OCI-M2 (cell line): ENCODE results near the gene GALR2.
"Not testable (repeated sequence)": the region's sequence is repeated elsewhere in the genome, so short reads cannot be mapped to it uniquely, and the experiment has no call there.

Source experiments
- DNase-seq: peaks from one replicate; lab custom pipeline; 2025; ENCODE audit not compliant: unreplicated experiment; lab: John Stamatoyannopoulos, UW

GALR2 gene

GRCh38 chr17:76074390-76075363 lies at the start of gene GALR2:
GALR2 (plus strand) TSS chr17:76074781; CDS start chr17:76074884, 103 bp downstream.
- no peak for DNase-seq

- no peak for DNase-seq
Observed at GRCh38 chr17:76025294-76025693, 49.3 kb upstream of the GALR2 start.

DNA sequence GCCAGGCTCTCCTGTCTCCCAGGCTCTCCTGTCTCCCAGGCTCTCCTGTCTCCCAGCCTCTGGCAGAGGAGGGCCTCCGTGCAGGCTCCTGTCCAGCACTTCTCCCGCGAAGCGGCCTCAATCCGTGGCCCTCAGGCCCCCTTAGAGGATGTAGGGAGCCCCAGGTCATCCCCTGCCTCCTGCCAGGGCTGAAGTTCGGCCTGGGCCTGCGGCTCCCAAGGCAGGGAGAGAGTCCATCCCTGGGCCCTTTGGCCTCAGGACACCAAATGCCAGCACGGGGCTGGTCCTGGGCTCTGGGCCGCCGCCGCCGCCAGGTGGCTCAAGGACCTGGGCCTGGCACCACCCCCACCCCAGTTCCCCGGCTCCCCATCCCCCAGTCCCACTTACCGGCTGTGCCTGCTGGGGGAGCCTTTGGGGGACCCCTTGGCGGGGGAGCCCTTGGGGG lies 47.8 kb upstream of the GALR2 start:
- no peak for DNase-seq

DNA sequence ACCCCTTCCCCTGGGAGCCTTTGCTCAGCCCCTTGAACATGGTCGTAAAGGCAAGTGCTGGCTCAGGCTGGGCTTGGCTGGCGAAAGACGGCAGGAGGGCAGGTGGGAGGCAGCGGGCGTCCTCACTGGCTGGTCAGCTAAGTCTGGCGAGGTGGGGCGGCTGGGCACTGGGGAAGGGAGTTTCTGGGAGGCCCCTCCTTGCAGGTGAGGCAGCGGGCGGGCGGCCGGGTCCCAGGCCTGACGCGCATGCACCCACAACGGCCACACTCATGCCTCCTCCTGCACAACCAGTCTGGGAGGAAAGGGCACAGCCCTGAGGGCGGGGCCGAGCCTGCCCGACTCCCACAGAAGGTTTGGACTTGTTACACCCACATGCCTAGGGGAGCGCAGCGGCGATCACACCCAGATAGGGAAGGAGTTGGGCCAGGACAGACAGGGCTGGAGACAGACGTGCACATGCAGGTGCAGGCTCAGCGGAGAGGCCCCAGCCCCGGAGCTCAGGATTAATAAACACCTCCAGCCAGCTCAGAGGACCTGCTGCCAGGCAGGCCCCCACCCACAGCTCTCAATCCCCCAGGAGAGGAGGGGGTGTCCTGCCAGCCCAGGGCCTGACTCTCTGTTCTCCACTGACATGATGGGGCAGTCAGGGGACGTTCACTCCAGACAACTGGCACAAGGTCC lies 47.3 kb upstream of the GALR2 start, which contains the start of gene EVPL:
TSS of gene EVPL (minus strand) at position 148 of the 681 bp plus-strand sequence. CDS start at position 40, 108 bp downstream.
- no peak for DNase-seq

DNA sequence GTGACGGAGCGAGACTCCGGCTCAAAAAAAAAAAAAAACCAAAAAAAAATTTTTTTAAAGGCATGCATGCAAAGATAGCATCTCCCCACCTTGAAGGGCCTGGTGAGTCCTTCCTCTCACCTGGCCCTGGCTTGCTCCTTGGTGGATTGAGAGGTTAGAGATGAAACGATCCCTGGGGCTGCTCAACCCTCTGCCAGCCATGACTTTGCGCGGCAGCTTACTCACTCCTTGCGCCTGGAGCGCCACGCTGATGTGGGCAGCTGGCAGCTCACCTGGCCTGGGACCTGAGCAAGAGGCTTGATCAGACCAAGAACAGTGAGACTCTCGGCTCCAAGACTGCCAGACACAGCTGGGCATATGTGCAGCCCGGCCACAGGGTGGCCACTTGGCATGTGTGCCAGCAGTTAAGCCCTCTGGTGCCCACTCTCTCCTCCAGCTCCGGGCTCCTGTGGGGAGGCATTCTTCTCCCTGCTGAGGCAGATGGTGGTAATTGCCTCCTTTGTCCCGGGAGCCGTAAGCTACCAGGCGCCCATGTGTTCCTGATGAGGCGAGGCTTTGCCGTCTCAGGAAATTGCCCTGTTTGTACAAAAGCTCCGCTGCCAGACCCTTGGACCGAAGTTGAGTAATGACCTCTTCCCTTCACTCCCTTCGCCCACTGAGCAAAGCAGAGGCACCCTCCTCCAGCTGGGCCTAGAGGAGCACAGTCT lies 42.4 kb upstream of the GALR2 start:
- DNase-seq = no peak

DNA sequence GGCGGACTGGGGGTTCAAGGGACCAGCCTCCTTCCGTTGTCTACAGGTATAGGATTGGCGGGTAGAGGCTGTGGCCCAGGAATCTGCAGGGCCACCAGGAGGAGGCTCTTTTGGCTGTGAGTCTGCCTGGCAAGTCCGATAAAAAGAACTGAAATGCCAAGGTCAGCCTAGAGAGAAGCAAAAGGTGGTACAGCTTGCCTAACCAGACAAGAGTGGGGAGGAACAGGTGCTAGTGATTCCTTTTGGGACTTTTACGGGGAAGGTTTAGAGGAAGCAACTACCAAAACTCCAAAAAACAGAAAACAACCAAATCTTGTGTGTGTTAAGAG lies 41.8 kb upstream of the GALR2 start:
- DNase-seq = no peak

GRCh38 chr17:76033139-76033538 lies 41.4 kb upstream of the GALR2 start:
- DNase-seq = no peak

- no peak for DNase-seq
Observed at GRCh38 chr17:76034428-76035350, 39.9 kb upstream of the GALR2 start.

DNA sequence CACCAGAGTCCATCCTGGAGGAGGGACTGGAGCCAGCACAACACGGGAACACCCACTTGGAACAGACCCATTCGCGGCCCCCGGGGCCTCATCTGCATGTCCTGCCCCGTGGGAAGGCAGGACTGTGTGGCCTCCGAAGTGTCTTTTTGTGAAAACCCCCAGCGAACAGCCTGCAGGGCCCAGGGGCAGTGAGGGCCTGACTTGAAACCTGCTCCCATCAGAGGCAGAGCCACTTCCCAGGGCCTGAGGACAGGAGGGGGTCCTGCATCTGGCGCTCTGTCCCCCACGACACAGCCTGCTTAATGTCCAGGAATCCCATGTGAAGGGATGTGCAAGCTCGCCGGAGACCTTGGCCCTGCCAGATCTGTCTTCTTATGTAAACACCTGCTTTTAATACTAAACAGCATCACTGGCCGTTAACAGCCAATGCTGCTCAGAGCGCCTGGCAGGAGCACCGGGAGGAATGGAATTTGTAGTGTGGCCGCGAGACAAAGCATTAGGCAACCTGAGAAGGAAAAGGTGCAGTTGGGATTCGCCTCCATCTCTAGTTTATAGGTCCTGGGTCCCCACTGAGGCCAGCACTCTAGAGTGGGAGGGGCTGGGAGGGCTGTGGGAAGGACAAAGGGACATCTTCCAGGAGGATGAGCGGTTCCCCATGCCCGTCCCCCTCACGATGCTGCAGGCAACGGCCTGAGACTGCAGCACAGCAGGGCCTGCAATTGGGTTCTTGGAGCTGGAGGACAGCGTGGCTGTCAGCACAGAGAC lies 37.9 kb upstream of the GALR2 start:
- no peak for DNase-seq

DNA sequence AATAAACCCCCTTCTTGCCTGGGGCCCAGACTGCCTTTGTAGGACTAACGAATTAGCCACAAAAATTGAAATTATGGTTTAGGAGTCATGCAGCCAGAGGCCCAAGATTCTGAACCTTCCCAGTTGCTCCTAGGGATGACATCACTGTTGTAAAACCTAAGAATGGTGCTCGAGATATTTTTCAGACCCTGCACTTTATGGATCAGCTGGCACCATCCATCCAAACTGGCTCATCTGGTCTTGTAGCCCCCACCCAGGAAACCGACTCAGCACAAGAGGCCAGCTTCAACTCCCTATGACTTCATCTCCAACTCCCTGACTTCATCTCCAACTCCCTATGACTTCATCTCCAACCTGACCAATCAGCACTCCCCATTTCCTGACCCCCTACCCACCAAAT lies 36.5 kb upstream of the GALR2 start:
- no peak for DNase-seq

GRCh38 chr17:76039121-76039520 lies 35.5 kb upstream of the GALR2 start:
- DNase-seq = no peak

DNA sequence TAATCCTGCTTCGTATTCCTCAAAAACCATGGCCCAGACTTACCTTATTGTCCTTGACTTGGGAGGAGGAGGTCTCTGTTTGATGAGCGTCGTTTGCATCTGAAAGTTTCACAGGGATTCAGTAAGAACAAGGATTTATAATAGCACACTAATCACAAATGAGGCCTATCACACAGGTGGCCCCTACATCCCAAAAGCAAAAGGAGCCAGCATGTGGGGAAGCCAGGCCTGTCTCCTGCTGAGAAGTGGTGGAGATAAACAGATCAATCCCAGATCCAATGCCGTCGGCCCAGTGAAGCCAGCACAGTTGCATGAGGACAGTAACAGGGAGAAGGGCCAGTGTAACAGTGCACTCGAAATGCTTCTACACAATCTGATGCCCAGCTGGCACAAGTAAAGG lies 34.2 kb upstream of the GALR2 start:
- DNase-seq = no peak

DNA sequence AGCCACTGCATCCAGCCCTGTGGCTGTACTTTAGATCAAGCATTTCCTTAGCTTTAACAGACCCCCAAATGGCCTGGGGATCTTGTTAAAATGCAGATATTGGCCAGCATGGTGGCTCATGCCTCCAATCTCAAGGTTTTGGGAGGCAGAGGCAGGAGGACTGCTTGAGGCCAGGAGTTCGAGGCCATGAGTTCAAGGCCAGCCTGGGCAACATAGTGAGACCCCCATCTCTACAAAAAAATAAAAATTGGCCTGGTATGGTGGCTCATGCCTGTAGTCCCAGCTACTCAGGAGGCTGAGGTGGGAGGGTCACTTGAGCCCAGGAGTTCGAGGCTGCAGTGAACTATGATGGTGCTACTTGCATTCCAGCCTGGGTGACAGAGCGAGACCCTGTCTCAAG lies 31.7 kb upstream of the GALR2 start:
- DNase-seq = not testable (repeated sequence)

DNA sequence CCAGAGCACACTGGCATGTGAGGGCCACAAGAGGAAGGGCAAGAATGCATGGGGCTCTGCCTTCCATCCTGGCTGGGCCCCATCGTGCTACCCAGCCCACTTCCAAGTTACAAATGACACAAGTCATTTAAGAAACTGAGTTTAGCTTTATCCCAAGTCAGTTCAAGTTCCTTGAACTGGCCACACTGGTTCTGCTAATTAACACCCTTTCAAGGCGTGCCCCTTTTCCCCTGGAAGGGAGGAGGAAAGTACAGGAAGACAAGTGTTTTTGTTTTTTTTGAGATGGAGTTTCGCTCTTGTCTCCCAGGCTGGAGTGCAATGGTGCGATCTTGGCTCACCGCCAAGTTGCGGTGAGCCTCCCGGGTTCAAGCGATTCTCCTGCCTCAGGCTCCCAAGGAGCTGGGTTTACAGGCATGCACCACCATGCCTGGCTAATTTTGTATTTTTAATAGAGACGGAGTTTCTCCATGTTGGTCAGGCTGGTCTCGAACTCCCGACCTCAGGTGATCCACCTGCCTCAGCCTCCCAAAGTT lies 30.0 kb upstream of the GALR2 start:
- DNase-seq = not testable (repeated sequence)

GRCh38 chr17:76046064-76046463 lies 28.5 kb upstream of the GALR2 start:
- DNase-seq = no peak

DNA sequence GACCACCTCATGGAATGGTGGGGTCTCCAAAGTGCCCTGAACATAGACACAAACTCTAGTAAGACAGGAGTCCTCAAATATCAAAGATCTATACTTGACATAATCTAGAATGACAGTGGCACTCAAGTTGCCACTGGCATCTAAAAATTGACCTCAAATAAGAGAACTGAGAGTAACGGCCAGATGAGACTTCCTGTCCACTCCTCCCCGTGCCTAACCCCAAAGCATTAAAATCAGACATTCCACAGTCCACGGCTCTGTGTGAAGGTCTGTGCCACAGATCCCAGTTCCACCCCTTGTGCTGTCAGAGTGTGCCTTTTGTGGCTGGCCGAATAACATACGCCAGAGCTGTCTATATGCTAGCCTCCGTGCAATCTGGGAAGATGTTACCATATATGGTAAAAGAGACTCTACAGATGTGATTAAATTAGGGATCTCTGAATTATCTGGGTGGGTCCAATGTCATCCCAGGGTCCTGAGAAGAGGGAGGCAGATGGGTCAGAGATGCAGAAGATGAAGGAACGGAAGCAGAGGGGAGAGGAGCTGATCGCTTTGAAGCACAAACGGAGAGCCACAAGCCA lies 26.5 kb upstream of the GALR2 start:
- no peak for DNase-seq

DNA sequence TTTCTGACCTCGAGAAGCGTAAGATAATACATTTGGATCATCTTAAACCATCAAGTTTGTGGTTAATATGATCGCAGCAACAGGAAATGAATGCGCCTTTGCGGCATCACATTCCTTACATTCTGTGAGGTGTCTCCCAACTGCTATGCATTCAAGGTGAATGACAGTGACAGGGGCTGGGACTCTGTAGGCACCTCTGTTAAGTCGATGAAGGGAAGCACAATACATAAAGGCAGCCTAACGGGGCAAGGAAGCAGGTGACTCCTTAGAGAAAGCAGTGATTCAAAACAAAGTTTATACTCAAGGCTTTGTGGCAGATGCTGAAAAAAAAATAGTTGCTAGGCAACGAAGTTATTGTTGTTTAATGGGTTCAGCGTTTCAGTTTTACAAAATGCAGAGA lies 25.9 kb upstream of the GALR2 start:
- DNase-seq = no peak

GRCh38 chr17:76049239-76049638 lies 25.3 kb upstream of the GALR2 start:
- DNase-seq = no peak
